H9 (cell line): ENCODE data around the gene SPEM3. TPM values are rescaled to one million over a fixed set of nuclear protein-coding genes. Genes with fewer than 3 reads are reported as not detected.

Experiments used
- DNase-seq: peaks from one replicate; pipeline ENCODE4 v3.0.0-alpha.2; 2017
- H2AFZ ChIP-seq: one replicate; pipeline ENCODE4 v1.6.1; 2013; ENCODE audit warnings: mild to moderate bottlenecking, low read length, control low read depth, moderate library complexity
- H2AK5ac ChIP-seq: 2 replicates; pipeline ENCODE4 v1.6.1; 2013; ENCODE audit warnings: low read length, control low read depth, mixed read lengths; ENCODE audit not compliant: insufficient read length
- H2BK120ac ChIP-seq: one replicate; pipeline ENCODE4 v1.6.1; 2013; ENCODE audit warnings: low read depth, mild to moderate bottlenecking, low read length, control low read depth, inconsistent platforms; ENCODE audit not compliant: poor library complexity, severe bottlenecking
- H2BK12ac ChIP-seq: 2 replicates; pipeline ENCODE4 v1.6.1; 2013; ENCODE audit warnings: low read length, control low read depth, mixed read lengths, low read depth; ENCODE audit not compliant: insufficient read length
- H2BK15ac ChIP-seq: 2 replicates; pipeline ENCODE4 v1.6.1; 2013; ENCODE audit warnings: low read depth, low read length, control low read depth
- H2BK20ac ChIP-seq: one replicate; pipeline ENCODE4 v1.6.1; 2013; ENCODE audit warnings: low read depth, mild to moderate bottlenecking, low read length, control low read depth, inconsistent platforms; ENCODE audit not compliant: poor library complexity, severe bottlenecking
- H2BK5ac ChIP-seq: 2 replicates; pipeline ENCODE4 v1.6.1; 2013; ENCODE audit warnings: low read length, control low read depth, mixed read lengths; ENCODE audit not compliant: insufficient read length
- H3K14ac ChIP-seq: 2 replicates; pipeline ENCODE4 v1.6.1; 2013; ENCODE audit warnings: low read length, control low read depth; ENCODE audit not compliant: insufficient read depth
- H3K18ac ChIP-seq: 2 replicates; pipeline ENCODE4 v1.6.1; 2013; ENCODE audit warnings: low read depth, mild to moderate bottlenecking, mixed read lengths, low read length, control low read depth; ENCODE audit not compliant: insufficient read length
- H3K23ac ChIP-seq: 2 replicates; pipeline ENCODE4 v1.6.1; 2013; ENCODE audit warnings: low read length, control low read depth, mixed read lengths, low read depth; ENCODE audit not compliant: insufficient read length
- H3K23me2 ChIP-seq: 2 replicates; pipeline ENCODE4 v1.6.1; 2013; ENCODE audit warnings: low read depth, mild to moderate bottlenecking, mixed read lengths, low read length, control low read depth; ENCODE audit not compliant: insufficient read length, poor library complexity, severe bottlenecking
- H3K27ac ChIP-seq: 2 replicates; pipeline ENCODE4 v1.5.1; 2013; ENCODE audit warnings: low read length, control low read depth, mixed read lengths, low read depth; ENCODE audit not compliant: insufficient read length
- H3K27me3 ChIP-seq: 2 replicates; pipeline ENCODE4 v1.6.1; 2013; ENCODE audit warnings: low read length, control low read depth, inconsistent platforms; ENCODE audit not compliant: insufficient read depth
- H3K4ac ChIP-seq: 2 replicates; pipeline ENCODE4 v1.6.1; 2013; ENCODE audit warnings: low read depth, mild to moderate bottlenecking, control low read depth, inconsistent platforms, low read length, moderate library complexity
- H3K4me1 ChIP-seq: 2 replicates; pipeline ENCODE4 v1.6.1; 2013; ENCODE audit warnings: low read length, control low read depth, inconsistent platforms; ENCODE audit not compliant: insufficient read depth
- H3K4me2 ChIP-seq: 2 replicates; pipeline ENCODE4 v1.6.1; 2013; ENCODE audit warnings: low read length, control low read depth, mixed read lengths; ENCODE audit not compliant: insufficient read length, insufficient read depth
- H3K56ac ChIP-seq: 2 replicates; pipeline ENCODE4 v1.6.1; 2013; ENCODE audit warnings: low read depth, mild to moderate bottlenecking, mixed read lengths, low read length, control low read depth; ENCODE audit not compliant: insufficient read length
- H3K79me1 ChIP-seq: 2 replicates; pipeline ENCODE4 v1.6.1; 2013; ENCODE audit warnings: low read depth, mild to moderate bottlenecking, moderate library complexity, low read length, control low read depth, inconsistent platforms; ENCODE audit not compliant: insufficient read depth, poor library complexity, severe bottlenecking
- H3K79me2 ChIP-seq: 2 replicates; pipeline ENCODE4 v1.6.1; 2013; ENCODE audit warnings: low read length, control low read depth, inconsistent platforms; ENCODE audit not compliant: insufficient read depth
- H3K9ac ChIP-seq: 2 replicates; pipeline ENCODE4 v1.6.1; 2013; ENCODE audit warnings: low read length, control low read depth, mixed read lengths; ENCODE audit not compliant: insufficient read length; ENCODE audit errors: extremely low read depth
- H3K9me3 ChIP-seq: one replicate; pipeline ENCODE4 v1.6.1; 2013; ENCODE audit warnings: low read depth, low read length, inconsistent platforms; ENCODE audit not compliant: control insufficient read depth
- H3T11ph ChIP-seq: one replicate; pipeline ENCODE4 v1.6.1; 2013; ENCODE audit warnings: mild to moderate bottlenecking, low read length, control low read depth, inconsistent platforms
- H4K20me1 ChIP-seq: one replicate; pipeline ENCODE4 v1.6.1; 2013; ENCODE audit not compliant: control insufficient read depth, insufficient read length, insufficient read depth
- H4K5ac ChIP-seq: 2 replicates; pipeline ENCODE4 v1.6.1; 2013; ENCODE audit warnings: low read depth, mild to moderate bottlenecking, mixed read lengths, low read length, control low read depth; ENCODE audit not compliant: insufficient read length
- H4K8ac ChIP-seq: replicated peaks from 2 replicates; pipeline ENCODE4 v1.6.1; 2013; ENCODE audit warnings: low read length, control low read depth, mixed read lengths, low read depth; ENCODE audit not compliant: insufficient read length
- H4K91ac ChIP-seq: 2 replicates; pipeline ENCODE4 v1.6.1; 2013; ENCODE audit warnings: low read depth, mild to moderate bottlenecking, moderate library complexity, mixed read lengths, low read length, control low read depth; ENCODE audit not compliant: insufficient read length
- H3K27ac Mint-ChIP-seq, 3 experiments: 2 replicates in 2 of 3; 3 replicates in 1 of 3; pipeline ENCODE4 v1.8.0; 2020 to 2021; ENCODE audit warnings: mixed read lengths in 3 of 3, mild to moderate bottlenecking in 1 of 3, moderate library complexity in 1 of 3
- H3K27me3 Mint-ChIP-seq: 2 replicates; pipeline ENCODE4 v1.8.0; 2021; ENCODE audit warnings: low read depth, mild to moderate bottlenecking, moderate library complexity, mixed read lengths
- H3K36me3 Mint-ChIP-seq, 3 experiments: 2 replicates in 2 of 3; 3 replicates in 1 of 3; pipeline ENCODE4 v1.8.0; 2020 to 2021; ENCODE audit warnings: low read depth in 3 of 3, mixed read lengths in 3 of 3; ENCODE audit not compliant: insufficient read depth in 1 of 3
- H3K4me1 Mint-ChIP-seq, 2 experiments: 2 replicates each; pipeline ENCODE4 v1.8.0; 2020; ENCODE audit warnings: mixed read lengths in 2 of 2
- H3K4me3 Mint-ChIP-seq, 2 experiments: 2 replicates in 1 of 2; 3 replicates in 1 of 2; pipeline ENCODE4 v1.8.0; 2020 to 2021; ENCODE audit warnings: mild to moderate bottlenecking in 2 of 2, mixed read lengths in 2 of 2, moderate library complexity in 1 of 2
- H3K9me3 Mint-ChIP-seq, 2 experiments: 2 replicates in 1 of 2; 3 replicates in 1 of 2; pipeline ENCODE4 v1.8.0; 2020; ENCODE audit warnings: mild to moderate bottlenecking in 2 of 2, mixed read lengths in 2 of 2, moderate library complexity in 1 of 2
- CTCF ChIP-seq: fragments of 200-600 bp; sonication (generic); conservative IDR thresholded peaks from 3 replicates; pipeline ENCODE4 v1.8.0; 2021; ENCODE audit warnings: antibody characterized with exemption, mild to moderate bottlenecking
- WGBS: extraction: QIAGEN DNeasy Blood & Tissue Kit; methylation state at CpG from one replicate; pipeline ENCODE4 v1.1.7; 2013; ENCODE audit warnings: missing lambda C conversion rate, low lambda C conversion rate, mixed read lengths; ENCODE audit not compliant: insufficient read length; ENCODE audit errors: extremely low coverage; 5-methylcytosine and 5-hydroxymethylcytosine counted together
- total RNA-seq: library from RNA; stranded (reverse); gene quantifications from 2 replicates; pipeline ENCODE4 v1.2.1, GENCODE V29; 2021

SPEM3 gene
- total RNA-seq, 1 experiment from 2014 or later, result not detected

DNA sequence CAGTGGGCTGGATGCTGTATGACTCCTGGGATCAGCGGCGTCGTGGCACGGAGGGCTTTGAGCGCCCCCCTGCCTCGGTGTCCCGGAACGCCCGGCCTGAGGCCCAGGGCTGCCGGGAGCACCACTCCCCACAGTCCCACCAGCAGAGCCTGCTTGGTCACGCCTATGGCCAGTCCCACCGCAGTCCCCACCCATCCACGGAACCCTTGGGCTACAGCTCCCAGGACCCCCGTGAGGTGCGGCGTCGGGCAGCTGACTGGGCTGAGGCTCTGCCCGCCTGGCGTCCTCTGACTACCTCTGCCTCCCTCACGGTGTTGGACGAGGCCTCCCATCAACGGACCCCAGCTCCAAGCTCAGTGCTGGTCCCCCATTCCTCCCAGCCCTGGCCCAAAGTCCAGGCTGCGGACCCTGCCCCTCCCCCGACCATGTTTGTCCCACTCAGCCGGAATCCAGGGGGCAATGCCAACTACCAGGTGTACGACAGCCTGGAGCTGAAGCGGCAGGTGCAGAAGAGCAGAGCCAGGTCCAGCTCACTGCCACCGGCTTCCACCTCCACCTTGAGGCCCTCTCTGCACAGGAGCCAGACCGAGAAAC is 1.7 kb upstream of the SPEM3 start:
- H3K4me2 ChIP-seq, result no peak overlapping the region
- no peaks in the 10 kb centered on the region for H3K79me2 ChIP-seq

More for the DNA sequence above, 1.7 kb upstream of the SPEM3 start:
- Histone ChIP-seq H4K91ac (no peak overlapping the region), H3K56ac (no peak overlapping the region), H3K79me1 (no peaks in the 10 kb centered on the region), H3K9me3 (no peaks in the 10 kb centered on the region), H3K27me3 (no peaks in the 10 kb centered on the region; the same call in 1 of the 2 replicates), H3K23ac (no peak overlapping the region), H2BK12ac (no peak overlapping the region), H2AK5ac (no peak overlapping the region), H3K9ac (no peak overlapping the region), H3K18ac (no peak overlapping the region), H4K20me1 (no peaks in the 10 kb centered on the region), H4K8ac (no peak overlapping the region), H3K4me1 (no peaks in the 10 kb centered on the region), H3K4ac (no peak overlapping the region), H2BK5ac (no peak overlapping the region), H3K14ac (no peak overlapping the region; the same call in 1 of the 2 replicates), H2BK20ac (no peak overlapping the region), H2BK120ac (no peak overlapping the region), H3K23me2 (no peaks in the 10 kb centered on the region), H2AFZ (no peak overlapping the region), H4K5ac (no peak overlapping the region), H2BK15ac (no peak overlapping the region), H3T11ph (no peak overlapping the region), H3K27ac (no peak overlapping the region)
- WGBS, result no CpG with 5 or more reads among the region's 29 CpGs
- no peaks in the 10 kb centered on the region for H3K36me3 Mint-ChIP-seq
- no peak for TF ChIP-seq CTCF
- H3K4me3 Mint-ChIP-seq, result no peak overlapping the region
- no peak for DNase-seq
- no peaks in the 10 kb centered on the region; a peak in 1 of 5 replicates for H3K9me3 Mint-ChIP-seq
- no peaks in the 10 kb centered on the region for H3K4me1 Mint-ChIP-seq
- H3K27ac Mint-ChIP-seq, result no peak overlapping the region
- H3K27me3 Mint-ChIP-seq, result peaks cover 13% of the 10 kb centered on the region
